ENCODE data around the gene TMEM221. TPM values are rescaled to one million over a fixed set of nuclear protein-coding genes. Genes with fewer than 3 reads are reported as not detected.

The TMEM221 gene
- total RNA-seq, 1 donor from 2014 or later = 4.5 TPM

- Mint-ChIP-seq H3K36me3 (ENCODE audit: insufficient read depth) (peaks cover 3% of the 10 kb centered on the region), H3K4me3 (ENCODE audit: low read depth) (no peak overlapping the region), H3K27me3 (peaks cover 11% of the 10 kb centered on the region), H3K4me1 (ENCODE audit: low read depth) (peaks cover 7% of the 10 kb centered on the region), H3K27ac (no peak overlapping the region), H3K9me3 (ENCODE audit: low read depth) (peaks cover 4% of the 10 kb centered on the region)
- TF ChIP-seq, protein P1, sequence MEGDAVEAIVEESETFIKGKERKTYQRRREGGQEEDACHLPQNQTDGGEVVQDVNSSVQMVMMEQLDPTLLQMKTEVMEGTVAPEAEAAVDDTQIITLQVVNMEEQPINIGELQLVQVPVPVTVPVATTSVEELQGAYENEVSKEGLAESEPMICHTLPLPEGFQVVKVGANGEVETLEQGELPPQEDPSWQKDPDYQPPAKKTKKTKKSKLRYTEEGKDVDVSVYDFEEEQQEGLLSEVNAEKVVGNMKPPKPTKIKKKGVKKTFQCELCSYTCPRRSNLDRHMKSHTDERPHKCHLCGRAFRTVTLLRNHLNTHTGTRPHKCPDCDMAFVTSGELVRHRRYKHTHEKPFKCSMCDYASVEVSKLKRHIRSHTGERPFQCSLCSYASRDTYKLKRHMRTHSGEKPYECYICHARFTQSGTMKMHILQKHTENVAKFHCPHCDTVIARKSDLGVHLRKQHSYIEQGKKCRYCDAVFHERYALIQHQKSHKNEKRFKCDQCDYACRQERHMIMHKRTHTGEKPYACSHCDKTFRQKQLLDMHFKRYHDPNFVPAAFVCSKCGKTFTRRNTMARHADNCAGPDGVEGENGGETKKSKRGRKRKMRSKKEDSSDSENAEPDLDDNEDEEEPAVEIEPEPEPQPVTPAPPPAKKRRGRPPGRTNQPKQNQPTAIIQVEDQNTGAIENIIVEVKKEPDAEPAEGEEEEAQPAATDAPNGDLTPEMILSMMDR (IDR thresholded peaks at IDR 0.05; ENCODE audit: unreplicated experiment) = no peak
- DNase-seq (ENCODE audit: low spot score, unreplicated experiment) = no peak
Measured at GRCh38 chr19:17393002-17393401, 55.5 kb downstream of the TMEM221 start.

DNA sequence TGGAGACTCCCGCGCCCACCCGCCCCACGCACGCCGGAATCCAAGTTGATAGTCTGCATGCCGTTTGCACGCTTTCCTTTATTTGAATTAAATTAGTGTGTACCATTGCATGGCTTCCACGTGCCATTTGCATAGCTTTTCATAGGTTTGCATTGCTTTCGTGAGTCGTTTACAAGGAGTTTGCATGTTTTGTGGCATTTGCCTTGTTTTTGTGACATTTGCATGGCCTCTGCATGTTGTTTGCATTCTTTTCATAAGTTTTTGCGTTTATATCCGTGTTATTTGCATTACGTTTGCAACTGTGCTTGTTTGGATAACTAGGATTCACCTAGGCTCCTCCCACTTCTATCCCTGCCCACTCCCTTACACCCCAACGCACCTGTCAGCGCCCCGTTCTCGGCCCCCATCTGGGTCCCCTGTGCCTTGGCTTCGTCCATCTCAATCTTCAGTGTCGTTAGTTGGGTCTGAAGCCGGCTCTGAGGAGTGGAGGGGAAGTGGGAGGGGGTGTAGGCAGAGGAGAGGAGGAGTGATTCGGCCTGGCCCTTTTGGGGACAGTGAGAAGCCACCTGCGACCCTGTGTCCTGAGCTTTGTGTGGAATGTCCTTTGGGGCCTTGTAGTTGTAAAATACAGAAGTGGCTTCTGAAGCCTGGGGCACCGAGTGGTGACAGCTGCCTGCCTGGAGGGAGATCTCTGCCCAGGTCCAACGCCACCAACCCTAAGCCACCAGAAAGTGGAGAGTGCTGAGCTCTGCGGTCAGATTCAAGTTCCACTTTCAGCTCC lies 56.9 kb downstream of the TMEM221 start:
- peak overlapping the region; percentile 64 for H3K4me3 Mint-ChIP-seq (ENCODE audit: low read depth)
- no peak overlapping the region for H3K27ac Mint-ChIP-seq
- peaks cover 11% of the 10 kb centered on the region for H3K27me3 Mint-ChIP-seq
- H3K4me1 Mint-ChIP-seq (ENCODE audit: low read depth) = peaks cover 7% of the 10 kb centered on the region
- TF ChIP-seq, protein P1 (IDR thresholded peaks at IDR 0.05; ENCODE audit: unreplicated experiment) = no peak
- DNase-seq (ENCODE audit: low spot score, unreplicated experiment) = no peak
- peaks cover 3% of the 10 kb centered on the region for H3K36me3 Mint-ChIP-seq (ENCODE audit: insufficient read depth)
- peaks cover 4% of the 10 kb centered on the region for H3K9me3 Mint-ChIP-seq (ENCODE audit: low read depth)

DNA sequence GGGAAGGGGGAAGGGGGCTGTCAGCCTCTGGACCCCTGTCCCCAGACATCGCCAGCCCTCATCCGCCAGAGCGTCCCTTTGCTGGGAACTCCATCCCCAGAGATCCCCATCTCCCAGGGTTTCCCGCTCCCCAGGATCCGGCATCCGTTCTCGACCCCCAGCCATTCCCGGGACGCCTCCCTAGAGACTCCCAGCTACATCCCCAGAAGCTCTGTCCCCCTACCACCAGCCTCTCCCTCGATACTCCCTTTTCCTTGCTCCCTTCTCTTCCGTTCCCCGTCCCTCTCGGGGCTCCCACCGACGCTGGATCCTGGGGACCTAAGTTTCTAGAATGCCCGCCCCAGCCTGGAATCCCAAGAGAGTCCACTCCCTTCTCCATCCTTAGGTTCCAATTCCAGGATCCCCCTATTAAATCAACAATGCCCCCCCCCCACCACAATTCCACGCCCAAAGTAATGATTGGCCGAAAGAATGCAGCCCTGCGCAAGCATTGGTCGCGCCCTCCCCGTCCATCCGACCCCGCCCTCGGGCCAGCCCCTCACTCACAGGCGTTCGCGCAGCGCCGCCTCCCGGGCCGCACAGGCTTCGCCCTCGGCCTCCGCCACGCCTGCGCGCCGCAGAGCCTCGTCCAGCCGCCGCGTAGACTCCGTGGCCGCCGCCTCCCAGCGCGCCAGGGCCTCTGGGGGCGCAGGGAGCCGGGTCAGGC lies 57.6 kb downstream of the TMEM221 start:
- Mint-ChIP-seq H3K36me3 (ENCODE audit: insufficient read depth) (peaks cover 3% of the 10 kb centered on the region), H3K4me3 (ENCODE audit: low read depth) (peak overlapping the region; percentile 73), H3K27me3 (peaks cover 11% of the 10 kb centered on the region), H3K4me1 (ENCODE audit: low read depth) (peaks cover 7% of the 10 kb centered on the region), H3K27ac (peak overlapping the region; percentile 42), H3K9me3 (ENCODE audit: low read depth) (peaks cover 4% of the 10 kb centered on the region)
- TF ChIP-seq, protein P1 (IDR thresholded peaks at IDR 0.05; ENCODE audit: unreplicated experiment) = peak; percentile 75
- peak; percentile 87 for DNase-seq (ENCODE audit: low spot score, unreplicated experiment)

GRCh38 chr19:17389957-17390664 lies 58.4 kb downstream of the TMEM221 start:
- Mint-ChIP-seq H3K4me3 (ENCODE audit: low read depth) (no peak overlapping the region), H3K36me3 (ENCODE audit: insufficient read depth) (peaks cover 3% of the 10 kb centered on the region), H3K9me3 (ENCODE audit: low read depth) (peaks cover 4% of the 10 kb centered on the region), H3K27me3 (peaks cover 11% of the 10 kb centered on the region), H3K4me1 (ENCODE audit: low read depth) (peaks cover 7% of the 10 kb centered on the region), H3K27ac (no peak overlapping the region)
- TF ChIP-seq, protein P1 (IDR thresholded peaks at IDR 0.05; ENCODE audit: unreplicated experiment) = peak; percentile 36
- no peak for DNase-seq (ENCODE audit: low spot score, unreplicated experiment)

DNA sequence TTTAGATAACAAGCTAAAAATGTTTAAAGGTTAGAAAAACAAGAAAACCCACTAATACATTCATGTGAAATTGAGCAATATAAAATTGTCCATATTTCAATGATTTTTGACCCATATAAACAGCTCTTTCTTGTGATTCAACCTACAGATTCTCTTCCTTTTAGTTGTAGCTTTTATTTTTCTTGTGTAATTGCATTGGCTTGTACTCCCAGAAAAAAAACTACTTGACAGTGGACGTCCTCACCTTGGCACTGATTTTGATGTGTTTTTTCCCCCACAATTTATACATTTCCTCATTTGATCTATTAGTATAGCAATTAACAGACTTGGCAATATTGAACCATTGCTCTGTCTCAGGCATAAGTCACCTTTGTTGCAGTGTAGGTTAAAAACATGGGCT lies 59.2 kb downstream of the TMEM221 start:
- H3K27ac Mint-ChIP-seq = no peak overlapping the region
- H3K36me3 Mint-ChIP-seq (ENCODE audit: insufficient read depth) = peaks cover 3% of the 10 kb centered on the region

More for the DNA sequence above, 59.2 kb downstream of the TMEM221 start:
- Mint-ChIP-seq H3K4me3 (ENCODE audit: low read depth) (no peak overlapping the region), H3K27me3 (peaks cover 11% of the 10 kb centered on the region), H3K9me3 (ENCODE audit: low read depth) (peaks cover 4% of the 10 kb centered on the region), H3K4me1 (ENCODE audit: low read depth) (peaks cover 7% of the 10 kb centered on the region)
- TF ChIP-seq, protein P1 (IDR thresholded peaks at IDR 0.05; ENCODE audit: unreplicated experiment) = no peak
- DNase-seq (ENCODE audit: low spot score, unreplicated experiment) = no peak

Measured in progenitor cell of endocrine pancreas (in vitro differentiated cells).